Measurements from ENCODE around the gene AGPS.

GRCh38 chr2:177474301-177474700 lies 81.7 kb downstream of the AGPS start:
- TF ChIP-seq CTCF (IDR thresholded peaks at IDR 0.05) = no peak
- no peak for TF ChIP-seq POLR2A (IDR thresholded peaks at IDR 0.05)
- no peak for TF ChIP-seq POLR2AphosphoS5 (IDR thresholded peaks at IDR 0.05)
